ENCODE measurements around the gene TSPAN11. TPM values are rescaled to one million over a fixed set of nuclear protein-coding genes. Genes with fewer than 3 reads are reported as not detected.

Gene TSPAN11
- total RNA-seq, 1 donor from 2014 or later: 31.0 TPM

DNA sequence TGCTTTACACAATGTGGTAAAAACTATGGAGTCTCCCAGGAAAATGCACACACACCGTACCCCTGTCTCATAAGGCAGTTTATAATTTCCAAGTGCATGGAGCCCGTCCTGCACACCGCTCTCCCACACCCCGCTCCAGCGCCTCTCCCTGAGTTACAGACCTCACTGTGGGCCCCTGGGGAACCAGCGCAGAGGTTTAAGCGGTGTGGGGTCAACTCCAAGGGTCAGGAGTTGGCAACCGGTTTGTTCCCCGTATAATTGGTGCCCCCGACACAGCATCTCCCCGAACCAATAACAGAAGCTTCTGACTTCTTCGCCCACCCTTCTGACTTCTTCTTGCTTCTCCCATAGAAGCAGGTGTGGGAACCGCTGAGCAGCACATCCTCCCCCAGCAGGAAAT lies 88.7 kb downstream of the TSPAN11 start:
- Mint-ChIP-seq H3K4me3 (ENCODE audit: unreplicated experiment) (no peak overlapping the region), H3K36me3 (ENCODE audit: unreplicated experiment) (no peaks in the 10 kb centered on the region), H3K27ac (ENCODE audit: unreplicated experiment) (no peak overlapping the region), H3K9me3 (ENCODE audit: unreplicated experiment) (peaks cover 2% of the 10 kb centered on the region), H3K4me1 (ENCODE audit: low read depth, unreplicated experiment) (peaks cover 5% of the 10 kb centered on the region), H3K27me3 (ENCODE audit: unreplicated experiment) (peaks cover 5% of the 10 kb centered on the region)
- DNase-seq: no peak
- TF ChIP-seq, protein P1, sequence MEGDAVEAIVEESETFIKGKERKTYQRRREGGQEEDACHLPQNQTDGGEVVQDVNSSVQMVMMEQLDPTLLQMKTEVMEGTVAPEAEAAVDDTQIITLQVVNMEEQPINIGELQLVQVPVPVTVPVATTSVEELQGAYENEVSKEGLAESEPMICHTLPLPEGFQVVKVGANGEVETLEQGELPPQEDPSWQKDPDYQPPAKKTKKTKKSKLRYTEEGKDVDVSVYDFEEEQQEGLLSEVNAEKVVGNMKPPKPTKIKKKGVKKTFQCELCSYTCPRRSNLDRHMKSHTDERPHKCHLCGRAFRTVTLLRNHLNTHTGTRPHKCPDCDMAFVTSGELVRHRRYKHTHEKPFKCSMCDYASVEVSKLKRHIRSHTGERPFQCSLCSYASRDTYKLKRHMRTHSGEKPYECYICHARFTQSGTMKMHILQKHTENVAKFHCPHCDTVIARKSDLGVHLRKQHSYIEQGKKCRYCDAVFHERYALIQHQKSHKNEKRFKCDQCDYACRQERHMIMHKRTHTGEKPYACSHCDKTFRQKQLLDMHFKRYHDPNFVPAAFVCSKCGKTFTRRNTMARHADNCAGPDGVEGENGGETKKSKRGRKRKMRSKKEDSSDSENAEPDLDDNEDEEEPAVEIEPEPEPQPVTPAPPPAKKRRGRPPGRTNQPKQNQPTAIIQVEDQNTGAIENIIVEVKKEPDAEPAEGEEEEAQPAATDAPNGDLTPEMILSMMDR (IDR thresholded peaks at IDR 0.05; ENCODE audit: partially characterized antibody, unreplicated experiment): no peak

DNA sequence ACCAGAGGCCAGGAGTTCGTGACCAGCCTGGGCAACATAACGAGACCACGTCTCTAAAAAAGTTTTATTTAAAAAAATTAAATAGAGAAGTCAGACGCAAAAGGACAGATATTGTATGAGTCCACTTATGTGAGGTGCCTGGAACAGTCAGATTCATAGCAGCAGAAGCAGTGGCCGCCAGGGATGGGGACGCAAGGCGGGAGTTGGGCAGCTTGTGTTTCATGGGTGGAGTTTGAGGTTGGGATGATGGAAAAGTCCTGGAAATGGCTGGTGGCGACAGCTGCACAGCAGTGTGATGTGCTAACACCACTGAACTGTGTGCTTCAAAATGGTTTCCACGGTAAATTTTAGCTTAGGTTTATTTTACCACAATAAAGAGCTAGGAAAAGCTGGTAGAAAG lies 89.5 kb downstream of the TSPAN11 start:
- no peak overlapping the region for H3K27ac Mint-ChIP-seq (ENCODE audit: unreplicated experiment)
- DNase-seq: no peak
- peaks cover 4% of the 10 kb centered on the region for H3K4me1 Mint-ChIP-seq (ENCODE audit: low read depth, unreplicated experiment)
- H3K4me3 Mint-ChIP-seq (ENCODE audit: unreplicated experiment): no peak overlapping the region
- peaks cover 3% of the 10 kb centered on the region for H3K9me3 Mint-ChIP-seq (ENCODE audit: unreplicated experiment)
- no peaks in the 10 kb centered on the region for H3K36me3 Mint-ChIP-seq (ENCODE audit: unreplicated experiment)
- TF ChIP-seq, protein P1 (IDR thresholded peaks at IDR 0.05; ENCODE audit: partially characterized antibody, unreplicated experiment): no peak
- H3K27me3 Mint-ChIP-seq (ENCODE audit: unreplicated experiment): peaks cover 5% of the 10 kb centered on the region

DNA sequence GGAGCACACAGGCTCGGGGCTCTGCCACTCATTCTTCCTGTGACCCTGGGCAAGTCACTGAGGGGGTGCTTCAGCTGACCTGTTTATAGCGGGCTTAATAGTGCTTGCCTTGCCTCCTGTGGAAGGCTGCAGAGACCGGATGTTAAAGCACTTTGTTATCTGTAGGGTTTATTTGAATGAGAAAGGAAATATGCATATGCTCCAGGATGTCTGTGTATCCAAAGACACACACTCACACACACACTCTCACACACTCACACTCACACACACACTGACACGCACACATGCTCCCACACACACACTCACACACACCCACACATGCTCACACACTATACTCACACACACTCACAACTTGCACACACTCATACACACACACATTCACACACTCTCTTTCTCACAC lies 91.0 kb downstream of the TSPAN11 start:
- TF ChIP-seq, protein P1 (IDR thresholded peaks at IDR 0.05; ENCODE audit: partially characterized antibody, unreplicated experiment): no peak
- no peak overlapping the region for H3K4me3 Mint-ChIP-seq (ENCODE audit: unreplicated experiment)
- H3K9me3 Mint-ChIP-seq (ENCODE audit: unreplicated experiment): peaks cover 3% of the 10 kb centered on the region
- H3K27me3 Mint-ChIP-seq (ENCODE audit: unreplicated experiment): peaks cover 3% of the 10 kb centered on the region
- DNase-seq: no peak
- H3K4me1 Mint-ChIP-seq (ENCODE audit: low read depth, unreplicated experiment): peaks cover 7% of the 10 kb centered on the region
- H3K27ac Mint-ChIP-seq (ENCODE audit: unreplicated experiment): peak overlapping the region; percentile 17
- H3K36me3 Mint-ChIP-seq (ENCODE audit: unreplicated experiment): no peaks in the 10 kb centered on the region

DNA sequence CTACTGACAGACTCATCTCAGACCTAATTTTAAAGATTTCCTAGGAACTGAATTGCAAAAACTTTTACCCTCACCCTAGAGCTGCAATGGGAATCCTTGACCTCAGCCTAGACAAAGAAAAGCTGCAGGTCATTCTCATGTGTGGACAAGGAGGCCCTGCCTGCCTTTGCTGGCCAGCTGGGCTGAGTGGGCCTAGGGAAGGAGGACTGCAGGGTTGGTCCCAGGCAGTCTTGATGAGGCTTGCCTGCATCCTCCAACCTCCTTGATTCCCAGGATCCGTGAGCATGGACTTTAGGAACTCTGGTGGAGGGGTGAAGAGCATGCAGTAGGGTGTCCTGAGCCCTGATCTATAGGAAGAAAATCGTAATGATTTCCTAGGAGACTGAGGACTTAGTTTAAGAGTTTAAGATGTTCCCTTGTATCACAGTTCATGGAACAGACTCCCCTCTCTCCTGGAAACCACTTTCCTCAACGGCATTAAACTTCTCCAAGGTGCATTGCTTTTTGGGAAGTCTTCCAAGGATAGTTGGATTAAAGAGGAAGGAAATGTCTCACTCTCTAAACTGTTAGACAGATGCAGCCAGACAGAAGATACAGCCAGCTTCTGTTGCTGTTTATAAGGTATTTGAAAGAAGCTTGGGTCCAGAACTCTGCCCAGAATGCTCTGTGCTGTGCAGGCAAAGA lies 91.7 kb downstream of the TSPAN11 start:
- no peak overlapping the region for H3K27ac Mint-ChIP-seq (ENCODE audit: unreplicated experiment)
- no peak for DNase-seq
- H3K4me1 Mint-ChIP-seq (ENCODE audit: low read depth, unreplicated experiment): peaks cover 6% of the 10 kb centered on the region
- H3K27me3 Mint-ChIP-seq (ENCODE audit: unreplicated experiment): peaks cover 3% of the 10 kb centered on the region
- peaks cover 3% of the 10 kb centered on the region for H3K9me3 Mint-ChIP-seq (ENCODE audit: unreplicated experiment)
- H3K4me3 Mint-ChIP-seq (ENCODE audit: unreplicated experiment): no peak overlapping the region
- TF ChIP-seq, protein P1 (IDR thresholded peaks at IDR 0.05; ENCODE audit: partially characterized antibody, unreplicated experiment): no peak
- H3K36me3 Mint-ChIP-seq (ENCODE audit: unreplicated experiment): no peaks in the 10 kb centered on the region

DNA sequence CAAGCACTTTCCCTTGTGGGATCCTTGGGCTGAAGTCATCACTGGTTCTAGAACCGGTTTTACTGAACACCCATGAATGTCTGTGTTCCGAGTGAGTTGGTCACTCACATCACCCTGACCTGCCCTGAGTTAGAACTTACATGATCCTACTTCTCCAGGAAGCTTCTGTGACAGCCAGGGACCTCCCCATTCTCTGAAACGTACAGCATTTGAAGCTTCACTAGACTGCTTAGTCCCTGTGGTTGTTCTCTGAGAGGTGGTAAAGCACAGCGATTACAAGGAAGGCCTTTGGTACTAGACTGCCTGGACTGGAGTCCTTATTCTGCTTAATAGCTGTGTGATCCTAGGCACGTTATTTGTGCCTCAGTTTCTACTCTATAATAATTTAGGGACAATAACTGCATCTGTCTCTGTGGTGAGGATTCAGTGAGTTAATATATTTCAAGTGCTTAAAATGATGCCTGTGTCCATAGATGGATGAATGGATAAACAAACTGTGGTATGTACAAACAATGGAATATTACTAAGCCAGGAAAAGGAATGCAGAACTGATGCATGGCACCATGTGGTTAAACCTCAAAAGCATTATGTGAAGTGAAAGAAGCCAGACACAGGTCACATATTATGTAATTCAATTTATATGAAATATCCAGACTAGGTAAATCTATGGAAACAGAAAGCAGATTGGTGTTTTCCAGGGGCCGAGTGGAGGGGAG lies 92.4 kb downstream of the TSPAN11 start:
- no peaks in the 10 kb centered on the region for H3K36me3 Mint-ChIP-seq (ENCODE audit: unreplicated experiment)
- DNase-seq: no peak
- TF ChIP-seq, protein P1 (IDR thresholded peaks at IDR 0.05; ENCODE audit: partially characterized antibody, unreplicated experiment): no peak

More for the DNA sequence above, 92.4 kb downstream of the TSPAN11 start:
- peaks cover 3% of the 10 kb centered on the region for H3K9me3 Mint-ChIP-seq (ENCODE audit: unreplicated experiment)
- peaks cover 6% of the 10 kb centered on the region for H3K4me1 Mint-ChIP-seq (ENCODE audit: low read depth, unreplicated experiment)
- no peak overlapping the region for H3K4me3 Mint-ChIP-seq (ENCODE audit: unreplicated experiment)
- no peak overlapping the region for H3K27ac Mint-ChIP-seq (ENCODE audit: unreplicated experiment)
- peaks cover 3% of the 10 kb centered on the region for H3K27me3 Mint-ChIP-seq (ENCODE audit: unreplicated experiment)

All from glutamatergic neuron (in vitro differentiated cells).